ENCODE measurements around the gene EMILIN3. TPM values are rescaled to one million over a fixed set of nuclear protein-coding genes. Genes with fewer than 3 reads are reported as not detected.

The EMILIN3 gene
- total and polyA plus RNA-seq, 12 donors, result 0.20 to 6.4 (median 2.8) TPM

GRCh38 chr20:41363601-41364000, 3.0 kb downstream of the EMILIN3 start:
- H3K4me3 ChIP-seq, result no peak overlapping the region
- TF ChIP-seq, protein P1, sequence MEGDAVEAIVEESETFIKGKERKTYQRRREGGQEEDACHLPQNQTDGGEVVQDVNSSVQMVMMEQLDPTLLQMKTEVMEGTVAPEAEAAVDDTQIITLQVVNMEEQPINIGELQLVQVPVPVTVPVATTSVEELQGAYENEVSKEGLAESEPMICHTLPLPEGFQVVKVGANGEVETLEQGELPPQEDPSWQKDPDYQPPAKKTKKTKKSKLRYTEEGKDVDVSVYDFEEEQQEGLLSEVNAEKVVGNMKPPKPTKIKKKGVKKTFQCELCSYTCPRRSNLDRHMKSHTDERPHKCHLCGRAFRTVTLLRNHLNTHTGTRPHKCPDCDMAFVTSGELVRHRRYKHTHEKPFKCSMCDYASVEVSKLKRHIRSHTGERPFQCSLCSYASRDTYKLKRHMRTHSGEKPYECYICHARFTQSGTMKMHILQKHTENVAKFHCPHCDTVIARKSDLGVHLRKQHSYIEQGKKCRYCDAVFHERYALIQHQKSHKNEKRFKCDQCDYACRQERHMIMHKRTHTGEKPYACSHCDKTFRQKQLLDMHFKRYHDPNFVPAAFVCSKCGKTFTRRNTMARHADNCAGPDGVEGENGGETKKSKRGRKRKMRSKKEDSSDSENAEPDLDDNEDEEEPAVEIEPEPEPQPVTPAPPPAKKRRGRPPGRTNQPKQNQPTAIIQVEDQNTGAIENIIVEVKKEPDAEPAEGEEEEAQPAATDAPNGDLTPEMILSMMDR (IDR thresholded peaks at IDR 0.05), result no peak
- no peaks in the 10 kb centered on the region for H3K9me3 ChIP-seq
- ATAC-seq (no peak), DNase-seq (no peak)
- peaks cover 0 to 13% (median 0%) of the 10 kb centered on the region in 9 donors for H3K36me3 ChIP-seq
- intact Hi-C loops (cut with DNase I), result loop anchor here in 1 of 10 donors (5.0 kb wide), 1 partner anchor 49 kb away; no protein-coding TSS in a partner anchor
- peaks cover 4 to 54% (median 15%) of the 10 kb centered on the region in 9 donors for H3K4me1 ChIP-seq
- peaks cover 0 to 42% (median 27%) of the 10 kb centered on the region in 7 donors for H3K27me3 ChIP-seq
- H3K27ac ChIP-seq, result no peak overlapping the region
- WGBS, 2 donors, result 97 to 99% methylated on average over 7 of the region's 7 CpGs

GRCh38 chr20:41362748-41363140, 3.9 kb downstream of the EMILIN3 start:
- H3K4me3 ChIP-seq, result no peak overlapping the region
- peaks cover 0 to 35% (median 27%) of the 10 kb centered on the region in 7 donors for H3K27me3 ChIP-seq
- no peaks in the 10 kb centered on the region for H3K9me3 ChIP-seq
- peaks cover 0 to 21% (median 2%) of the 10 kb centered on the region in 9 donors for H3K36me3 ChIP-seq
- DNase-seq (no peak), ATAC-seq (no peak)
- TF ChIP-seq, protein P1 (IDR thresholded peaks at IDR 0.05), result no peak
- intact Hi-C loops (cut with DNase I), result loop anchor here in 1 of 10 donors (5.0 kb wide), 1 partner anchor 50 kb away; no protein-coding TSS in a partner anchor
- peaks cover 4 to 54% (median 15%) of the 10 kb centered on the region in 9 donors for H3K4me1 ChIP-seq
- WGBS, 2 donors, result 87 to 90% methylated on average over 5 of the region's 5 CpGs
- no peak overlapping the region for H3K27ac ChIP-seq

- 61 to 73% methylated on average over 44 to 45 of the region's 45 CpGs for WGBS, 2 donors
- Histone ChIP-seq H3K27ac (peak overlapping the region in 3 of 10 donors; percentile 9 to 66 (median 63)), H3K4me1 (peaks cover 4 to 52% (median 15%) of the 10 kb centered on the region in 9 donors), H3K27me3 (peaks cover 0 to 28% (median 24%) of the 10 kb centered on the region in 7 donors), H3K36me3 (peaks cover 0 to 28% (median 7%) of the 10 kb centered on the region in 9 donors), H3K9me3 (no peaks in the 10 kb centered on the region), H3K4me3 (no peak overlapping the region)
- DNase-seq (peak in 1 of 2 donors; percentile 58), ATAC-seq (peak in 6 of 8 donors; percentile 22 to 59 (median 27))
- TF ChIP-seq, protein P1 (IDR thresholded peaks at IDR 0.05), result no peak
- intact Hi-C loops (cut with DNase I), result loop anchor here in 1 of 10 donors (5.0 kb wide), 1 partner anchor 50 kb away; no protein-coding TSS in a partner anchor
Observed at GRCh38 chr20:41361757-41362747, 4.6 kb downstream of the EMILIN3 start.

All from heart right ventricle (tissue), 16 donors.